Fibroblast of lung (primary cell): Measurements from ENCODE around the gene ANO10.

Experiments used
- CTCF ChIP-seq, 2 donors: IDR thresholded peaks in 1 of 2; conservative IDR thresholded peaks in 1 of 2; 1 replicate in 1 of 2; 2 replicates in 1 of 2; pipeline ENCODE4 v1.5.1; 2011 to 2012; ENCODE audit warnings: low read length in 2 of 2, control low read depth in 1 of 2, inconsistent platforms in 1 of 2, low read depth in 1 of 2, mild to moderate bottlenecking in 1 of 2
- EZH2 ChIP-seq: IDR thresholded peaks from 2 replicates; pipeline ENCODE4 v1.5.1; 2012; ENCODE audit warnings: low read length, control low read depth, mild to moderate bottlenecking; ENCODE audit errors: missing control alignments

GRCh38 chr3:43573576-43573975 lies 48.2 kb downstream of the ANO10 start:
- TF ChIP-seq CTCF (conservative IDR thresholded peaks at IDR 0.05 in 1 of 2, IDR thresholded peaks at IDR 0.05 in 1 of 2; ENCODE audit: low read depth in 1 of 2, low read length in 2 of 2) (no peak), EZH2 (no peak)
